ENCODE data around the gene STOML1. TPM values are rescaled to one million over a fixed set of nuclear protein-coding genes. Genes with fewer than 3 reads are reported as not detected.

Gene STOML1
- total and polyA plus RNA-seq, 9 of the 15 experiments (the other 6 are each of a cell fraction or from before 2014, with no cell fraction given) = 0.25 to 9.7 (median 4.6) TPM

DNA sequence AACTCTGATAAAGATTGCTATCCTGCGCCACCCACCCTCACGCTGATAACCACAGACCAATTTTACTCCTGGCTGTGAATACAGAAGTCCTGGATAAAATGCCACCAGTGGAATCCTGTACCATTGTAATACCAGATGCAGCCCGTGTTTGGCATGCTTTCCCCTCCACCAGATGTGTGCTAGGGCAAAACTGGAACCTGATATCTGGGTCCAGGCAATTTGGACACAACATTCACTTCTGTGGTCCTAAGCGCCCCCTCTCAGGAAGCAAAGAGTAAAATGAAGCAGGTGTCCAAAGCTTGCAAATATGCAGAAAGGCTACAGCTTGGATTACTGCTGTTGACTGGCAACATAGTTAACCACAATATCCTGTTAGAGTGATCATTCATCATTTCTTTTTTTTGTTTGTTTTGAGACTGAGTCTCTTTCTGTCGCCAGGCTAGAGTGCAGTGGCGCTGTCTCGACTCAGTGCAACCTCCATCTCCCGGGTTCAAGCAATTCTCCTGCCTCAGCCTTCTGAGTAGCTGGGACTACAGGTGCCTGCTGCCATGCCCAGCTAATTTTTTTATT lies 33.0 kb downstream of the STOML1 start:
- 2% methylated on average over 8 of the region's 8 CpGs for WGBS (ENCODE audit: insufficient coverage, low coverage, missing lambda C conversion rate)
- Histone ChIP-seq H3K9ac (ENCODE audit: insufficient read depth in 1 of 2, low read depth in 2 of 2, low read length in 2 of 2) (no peak overlapping the region), H3K4me2 (ENCODE audit: insufficient read depth, low read length) (no peak overlapping the region), H3K4me1 (replicated peaks in 1 of 2; ENCODE audit: control insufficient read depth in 2 of 2, insufficient read depth in 2 of 2, low read length in 2 of 2) (0 out of 5 replicates have a peak, but pooled peaks cover 0 to 6% of the 10 kb centered on the region in 2 experiments), H3K27me3 (ENCODE audit: control insufficient read depth in 2 of 2, insufficient read depth in 2 of 2, low read length in 2 of 2) (peaks cover 12 to 41% of the 10 kb centered on the region in 2 experiments; a peak in 4 of 5 replicates), H3K4me3 (no peak overlapping the region), H4K20me1 (replicated peaks; ENCODE audit: control insufficient read depth, insufficient read depth, low read length) (peaks cover 3% of the 10 kb centered on the region; the same call in 1 of the 2 replicates), H3K9me3 (replicated peaks; ENCODE audit: control insufficient read depth, insufficient read depth, low read depth, low read length) (no peaks in the 10 kb centered on the region), H3K9me1 (ENCODE audit: control insufficient read depth, insufficient read depth, low read length) (peaks cover 2% of the 10 kb centered on the region), H2AFZ (ENCODE audit: low read depth, low read length) (no peak overlapping the region), H3K79me2 (ENCODE audit: control insufficient read depth, insufficient read depth, low read length) (no peaks in the 10 kb centered on the region), H3K36me3 (ENCODE audit: control insufficient read depth, insufficient read depth, low read length) (no peaks in the 10 kb centered on the region), H3K27ac (ENCODE audit: extremely low read depth, low read depth, low read length) (no peak overlapping the region)
- in situ Hi-C loops (cut with MboI) = loop anchor here (10.0 to 25.0 kb wide), 2 partner anchors 366 to 1328 kb away; partner anchors contain the start of gene GOLGA6D
- BruUV-seq (replicated peaks) = no TSS peak
- ChIA-PET POLR2A (interaction anchor here (0.7 to 1.6 kb wide), 2 partner anchors 9 to 14 kb away, joined by 3 to 4 read pairs; no protein-coding TSS in a partner anchor), CTCF (ENCODE audit: low intra/inter-chr PET ratio) (no interaction called here)
- no peak for DNase-seq (ENCODE audit: extremely low read depth in 1 of 4, low spot score in 3 of 4)
- FAIRE-seq = no peak
- intact Hi-C loops (cut with micrococcal nuclease) = no loop called here
- ATAC-seq = no peak
- no peak for TF ChIP-seq GTF2F1 (IDR thresholded peaks at IDR 0.05; ENCODE audit: low read depth, low read length)
- TF ChIP-seq CBX1 (IDR thresholded peaks at IDR 0.05; ENCODE audit: low read depth) = no peak
- no peak for TF ChIP-seq HDAC8 (tag; IDR thresholded peaks at IDR 0.05)
- TF ChIP-seq, protein P1, sequence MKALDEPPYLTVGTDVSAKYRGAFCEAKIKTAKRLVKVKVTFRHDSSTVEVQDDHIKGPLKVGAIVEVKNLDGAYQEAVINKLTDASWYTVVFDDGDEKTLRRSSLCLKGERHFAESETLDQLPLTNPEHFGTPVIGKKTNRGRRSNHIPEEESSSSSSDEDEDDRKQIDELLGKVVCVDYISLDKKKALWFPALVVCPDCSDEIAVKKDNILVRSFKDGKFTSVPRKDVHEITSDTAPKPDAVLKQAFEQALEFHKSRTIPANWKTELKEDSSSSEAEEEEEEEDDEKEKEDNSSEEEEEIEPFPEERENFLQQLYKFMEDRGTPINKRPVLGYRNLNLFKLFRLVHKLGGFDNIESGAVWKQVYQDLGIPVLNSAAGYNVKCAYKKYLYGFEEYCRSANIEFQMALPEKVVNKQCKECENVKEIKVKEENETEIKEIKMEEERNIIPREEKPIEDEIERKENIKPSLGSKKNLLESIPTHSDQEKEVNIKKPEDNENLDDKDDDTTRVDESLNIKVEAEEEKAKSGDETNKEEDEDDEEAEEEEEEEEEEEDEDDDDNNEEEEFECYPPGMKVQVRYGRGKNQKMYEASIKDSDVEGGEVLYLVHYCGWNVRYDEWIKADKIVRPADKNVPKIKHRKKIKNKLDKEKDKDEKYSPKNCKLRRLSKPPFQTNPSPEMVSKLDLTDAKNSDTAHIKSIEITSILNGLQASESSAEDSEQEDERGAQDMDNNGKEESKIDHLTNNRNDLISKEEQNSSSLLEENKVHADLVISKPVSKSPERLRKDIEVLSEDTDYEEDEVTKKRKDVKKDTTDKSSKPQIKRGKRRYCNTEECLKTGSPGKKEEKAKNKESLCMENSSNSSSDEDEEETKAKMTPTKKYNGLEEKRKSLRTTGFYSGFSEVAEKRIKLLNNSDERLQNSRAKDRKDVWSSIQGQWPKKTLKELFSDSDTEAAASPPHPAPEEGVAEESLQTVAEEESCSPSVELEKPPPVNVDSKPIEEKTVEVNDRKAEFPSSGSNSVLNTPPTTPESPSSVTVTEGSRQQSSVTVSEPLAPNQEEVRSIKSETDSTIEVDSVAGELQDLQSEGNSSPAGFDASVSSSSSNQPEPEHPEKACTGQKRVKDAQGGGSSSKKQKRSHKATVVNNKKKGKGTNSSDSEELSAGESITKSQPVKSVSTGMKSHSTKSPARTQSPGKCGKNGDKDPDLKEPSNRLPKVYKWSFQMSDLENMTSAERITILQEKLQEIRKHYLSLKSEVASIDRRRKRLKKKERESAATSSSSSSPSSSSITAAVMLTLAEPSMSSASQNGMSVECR (CRISPR knock-in tag; IDR thresholded peaks at IDR 0.05) = no peak
- TF ChIP-seq MEIS2 (IDR thresholded peaks at IDR 0.05; ENCODE audit: partially characterized antibody) = peak; percentile 24
- TF ChIP-seq, protein P2, sequence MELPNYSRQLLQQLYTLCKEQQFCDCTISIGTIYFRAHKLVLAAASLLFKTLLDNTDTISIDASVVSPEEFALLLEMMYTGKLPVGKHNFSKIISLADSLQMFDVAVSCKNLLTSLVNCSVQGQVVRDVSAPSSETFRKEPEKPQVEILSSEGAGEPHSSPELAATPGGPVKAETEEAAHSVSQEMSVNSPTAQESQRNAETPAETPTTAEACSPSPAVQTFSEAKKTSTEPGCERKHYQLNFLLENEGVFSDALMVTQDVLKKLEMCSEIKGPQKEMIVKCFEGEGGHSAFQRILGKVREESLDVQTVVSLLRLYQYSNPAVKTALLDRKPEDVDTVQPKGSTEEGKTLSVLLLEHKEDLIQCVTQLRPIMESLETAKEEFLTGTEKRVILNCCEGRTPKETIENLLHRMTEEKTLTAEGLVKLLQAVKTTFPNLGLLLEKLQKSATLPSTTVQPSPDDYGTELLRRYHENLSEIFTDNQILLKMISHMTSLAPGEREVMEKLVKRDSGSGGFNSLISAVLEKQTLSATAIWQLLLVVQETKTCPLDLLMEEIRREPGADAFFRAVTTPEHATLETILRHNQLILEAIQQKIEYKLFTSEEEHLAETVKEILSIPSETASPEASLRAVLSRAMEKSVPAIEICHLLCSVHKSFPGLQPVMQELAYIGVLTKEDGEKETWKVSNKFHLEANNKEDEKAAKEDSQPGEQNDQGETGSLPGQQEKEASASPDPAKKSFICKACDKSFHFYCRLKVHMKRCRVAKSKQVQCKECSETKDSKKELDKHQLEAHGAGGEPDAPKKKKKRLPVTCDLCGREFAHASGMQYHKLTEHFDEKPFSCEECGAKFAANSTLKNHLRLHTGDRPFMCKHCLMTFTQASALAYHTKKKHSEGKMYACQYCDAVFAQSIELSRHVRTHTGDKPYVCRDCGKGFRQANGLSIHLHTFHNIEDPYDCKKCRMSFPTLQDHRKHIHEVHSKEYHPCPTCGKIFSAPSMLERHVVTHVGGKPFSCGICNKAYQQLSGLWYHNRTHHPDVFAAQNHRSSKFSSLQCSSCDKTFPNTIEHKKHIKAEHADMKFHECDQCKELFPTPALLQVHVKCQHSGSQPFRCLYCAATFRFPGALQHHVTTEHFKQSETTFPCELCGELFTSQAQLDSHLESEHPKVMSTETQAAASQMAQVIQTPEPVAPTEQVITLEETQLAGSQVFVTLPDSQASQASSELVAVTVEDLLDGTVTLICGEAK (IDR thresholded peaks at IDR 0.05) = no peak
- TF ChIP-seq, protein P2 (CRISPR knock-in tag; IDR thresholded peaks at IDR 0.05) = no peak
